ENCODE measurements around the gene NIF3L1.
"Not testable (repeated sequence)": the region's sequence is repeated elsewhere in the genome, so short reads cannot be mapped to it uniquely, and the experiment has no call there.

Gene NIF3L1

GRCh38 chr2:200873560-200873959, 15.6 kb upstream of the NIF3L1 start:
- H3K36me3 ChIP-seq (ENCODE audit: insufficient read depth, low read length), result peaks cover 59% of the 10 kb centered on the region

DNA sequence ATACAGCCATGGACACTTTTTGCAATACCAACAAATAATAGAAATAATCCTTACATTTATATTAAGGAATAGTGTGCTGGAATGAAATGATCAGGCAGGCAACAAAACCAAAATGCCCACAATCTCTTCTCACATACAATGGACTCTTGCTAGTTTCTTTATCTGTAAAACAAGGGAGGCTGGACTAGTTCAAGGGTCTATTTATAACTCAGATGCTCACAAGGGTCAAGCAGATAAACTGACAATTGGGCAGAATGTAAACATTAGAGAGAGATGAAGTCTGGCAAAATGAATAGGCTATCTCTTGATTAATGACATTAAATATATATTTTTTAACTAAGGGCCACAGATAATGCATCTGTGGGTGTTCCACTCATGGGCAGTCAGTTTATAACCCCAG, 11.7 kb upstream of the NIF3L1 start:
- Histone ChIP-seq H3K9me3 (ENCODE audit: insufficient read depth, low read length, severe bottlenecking) (no peaks in the 10 kb centered on the region), H3K9ac (ENCODE audit: low read depth, low read length) (no peak overlapping the region), H3K27ac (ENCODE audit: low read length) (no peak overlapping the region), H3K79me2 (ENCODE audit: insufficient read depth, low read length) (0 out of 2 replicates have a peak, but pooled peaks cover 2% of the 10 kb centered on the region), H4K20me1 (ENCODE audit: insufficient read depth, low read length) (no peaks in the 10 kb centered on the region), H3K4me3 (ENCODE audit: low read depth in 1 of 2, low read length in 2 of 2) (no peak overlapping the region), H3K4me2 (ENCODE audit: insufficient read depth, low read length) (no peak overlapping the region), H2AFZ (ENCODE audit: low read depth, low read length) (no peak overlapping the region), H3K4me1 (ENCODE audit: insufficient read depth, low read length) (no peaks in the 10 kb centered on the region), H3K27me3 (ENCODE audit: insufficient read depth, low read length, poor library complexity) (no peaks in the 10 kb centered on the region), H3K36me3 (ENCODE audit: insufficient read depth, low read length) (peaks cover 75% of the 10 kb centered on the region)
- DNase-seq, result no peak
- ATAC-seq (ENCODE audit: insufficient read depth, low read depth), result no peak
- no peak for TF ChIP-seq EZH2 (IDR thresholded peaks at IDR 0.05; ENCODE audit: borderline replicate concordance, low read depth, low read length, severe bottlenecking)
- TF ChIP-seq, protein P1, sequence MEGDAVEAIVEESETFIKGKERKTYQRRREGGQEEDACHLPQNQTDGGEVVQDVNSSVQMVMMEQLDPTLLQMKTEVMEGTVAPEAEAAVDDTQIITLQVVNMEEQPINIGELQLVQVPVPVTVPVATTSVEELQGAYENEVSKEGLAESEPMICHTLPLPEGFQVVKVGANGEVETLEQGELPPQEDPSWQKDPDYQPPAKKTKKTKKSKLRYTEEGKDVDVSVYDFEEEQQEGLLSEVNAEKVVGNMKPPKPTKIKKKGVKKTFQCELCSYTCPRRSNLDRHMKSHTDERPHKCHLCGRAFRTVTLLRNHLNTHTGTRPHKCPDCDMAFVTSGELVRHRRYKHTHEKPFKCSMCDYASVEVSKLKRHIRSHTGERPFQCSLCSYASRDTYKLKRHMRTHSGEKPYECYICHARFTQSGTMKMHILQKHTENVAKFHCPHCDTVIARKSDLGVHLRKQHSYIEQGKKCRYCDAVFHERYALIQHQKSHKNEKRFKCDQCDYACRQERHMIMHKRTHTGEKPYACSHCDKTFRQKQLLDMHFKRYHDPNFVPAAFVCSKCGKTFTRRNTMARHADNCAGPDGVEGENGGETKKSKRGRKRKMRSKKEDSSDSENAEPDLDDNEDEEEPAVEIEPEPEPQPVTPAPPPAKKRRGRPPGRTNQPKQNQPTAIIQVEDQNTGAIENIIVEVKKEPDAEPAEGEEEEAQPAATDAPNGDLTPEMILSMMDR (IDR thresholded peaks at IDR 0.05; ENCODE audit: borderline replicate concordance, extremely low read depth, low read length, poor library complexity, severe bottlenecking), result no peak

More at GRCh38 chr2:200873560-200873959, 15.6 kb upstream of the NIF3L1 start:
- H3K9ac ChIP-seq (ENCODE audit: low read depth, low read length), result no peak overlapping the region
- no peaks in the 10 kb centered on the region for H3K4me1 ChIP-seq (ENCODE audit: insufficient read depth, low read length)
- no peak overlapping the region for H3K27ac ChIP-seq (ENCODE audit: low read length)
- H2AFZ ChIP-seq (ENCODE audit: low read depth, low read length), result no peak overlapping the region
- no peaks in the 10 kb centered on the region for H4K20me1 ChIP-seq (ENCODE audit: insufficient read depth, low read length)
- ATAC-seq (ENCODE audit: insufficient read depth, low read depth) (no peak), DNase-seq (no peak)
- no peak overlapping the region for H3K4me2 ChIP-seq (ENCODE audit: insufficient read depth, low read length)
- no peaks in the 10 kb centered on the region for H3K9me3 ChIP-seq (ENCODE audit: insufficient read depth, low read length, severe bottlenecking)
- no peaks in the 10 kb centered on the region for H3K27me3 ChIP-seq (ENCODE audit: insufficient read depth, low read length, poor library complexity)
- TF ChIP-seq, protein P1 (IDR thresholded peaks at IDR 0.05; ENCODE audit: borderline replicate concordance, extremely low read depth, low read length, poor library complexity, severe bottlenecking), result no peak
- no peak for TF ChIP-seq EZH2 (IDR thresholded peaks at IDR 0.05; ENCODE audit: borderline replicate concordance, low read depth, low read length, severe bottlenecking)
- no peaks in the 10 kb centered on the region for H3K79me2 ChIP-seq (ENCODE audit: insufficient read depth, low read length)
- H3K4me3 ChIP-seq (ENCODE audit: low read depth in 1 of 2, low read length in 2 of 2), result no peak overlapping the region

- no peak for TF ChIP-seq EZH2 (IDR thresholded peaks at IDR 0.05; ENCODE audit: borderline replicate concordance, low read depth, low read length, severe bottlenecking)
- TF ChIP-seq, protein P1 (IDR thresholded peaks at IDR 0.05; ENCODE audit: borderline replicate concordance, extremely low read depth, low read length, poor library complexity, severe bottlenecking), result no peak
- H2AFZ ChIP-seq (ENCODE audit: low read depth, low read length), result no peak overlapping the region
- no peaks in the 10 kb centered on the region for H4K20me1 ChIP-seq (ENCODE audit: insufficient read depth, low read length)
- no peak overlapping the region for H3K27ac ChIP-seq (ENCODE audit: low read length)
- no peak overlapping the region for H3K4me3 ChIP-seq (ENCODE audit: low read depth in 1 of 2, low read length in 2 of 2)
- no peak overlapping the region for H3K4me2 ChIP-seq (ENCODE audit: insufficient read depth, low read length)
- ATAC-seq (ENCODE audit: insufficient read depth, low read depth), result no peak
- no peak for DNase-seq
- no peak overlapping the region for H3K9ac ChIP-seq (ENCODE audit: low read depth, low read length)
- H3K36me3 ChIP-seq (ENCODE audit: insufficient read depth, low read length), result peaks cover 80% of the 10 kb centered on the region
- H3K4me1 ChIP-seq (ENCODE audit: insufficient read depth, low read length), result no peaks in the 10 kb centered on the region
- 0 out of 2 replicates have a peak, but pooled peaks cover 2% of the 10 kb centered on the region for H3K79me2 ChIP-seq (ENCODE audit: insufficient read depth, low read length)
- no peaks in the 10 kb centered on the region for H3K9me3 ChIP-seq (ENCODE audit: insufficient read depth, low read length, severe bottlenecking)
- H3K27me3 ChIP-seq (ENCODE audit: insufficient read depth, low read length, poor library complexity), result no peaks in the 10 kb centered on the region
Measured at GRCh38 chr2:200878289-200878880, 10.8 kb upstream of the NIF3L1 start.

DNA sequence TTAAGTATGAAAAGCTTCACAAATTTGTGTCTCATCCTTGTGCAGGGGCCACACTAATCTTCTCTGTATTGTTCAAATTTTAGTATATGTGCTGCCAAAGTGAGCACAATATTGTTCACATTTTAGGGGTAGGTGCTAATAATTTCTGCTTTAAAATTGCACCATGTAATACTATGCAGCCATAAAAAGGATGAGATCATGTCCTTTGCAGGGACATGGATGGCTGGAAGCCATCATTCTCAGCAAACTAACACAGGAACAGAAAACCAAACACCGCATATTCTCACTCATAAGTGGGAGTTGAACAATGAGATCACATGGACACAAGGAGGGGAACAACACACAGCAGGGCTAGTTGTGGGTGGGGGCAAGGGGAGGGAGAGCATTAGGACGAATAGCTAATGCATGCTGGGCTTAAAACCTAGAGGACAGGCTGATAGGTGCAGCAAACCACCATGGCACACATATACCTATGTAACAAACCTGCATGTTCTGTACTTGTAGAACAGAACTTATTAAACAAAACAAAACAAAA, 7.4 kb upstream of the NIF3L1 start:
- Histone ChIP-seq H3K4me1 (ENCODE audit: insufficient read depth, low read length) (peaks cover 11% of the 10 kb centered on the region), H3K36me3 (ENCODE audit: insufficient read depth, low read length) (peaks cover 76% of the 10 kb centered on the region), H3K79me2 (ENCODE audit: insufficient read depth, low read length) (peaks cover 13% of the 10 kb centered on the region)
- H3K9me3 ChIP-seq (ENCODE audit: insufficient read depth, low read length, severe bottlenecking); H3K9ac ChIP-seq (ENCODE audit: low read depth, low read length); H2AFZ ChIP-seq (ENCODE audit: low read depth, low read length); H3K27ac ChIP-seq (ENCODE audit: low read length); ATAC-seq (ENCODE audit: insufficient read depth, low read depth); H4K20me1 ChIP-seq (ENCODE audit: insufficient read depth, low read length); H3K4me3 ChIP-seq (ENCODE audit: low read depth in 1 of 2, low read length in 2 of 2); H3K27me3 ChIP-seq (ENCODE audit: insufficient read depth, low read length, poor library complexity); DNase-seq; H3K4me2 ChIP-seq (ENCODE audit: insufficient read depth, low read length): not testable (repeated sequence)
